Activated CD4-positive, alpha-beta T cell treated with anti-CD3 and anti-CD28 coated beads, Interleukin-2, amount 10 ng/mL, durations not matched to agents 7 days and 5 days (primary cell): ENCODE measurements around the gene OAS1. TPM values are rescaled to one million over a fixed set of nuclear protein-coding genes. Genes with fewer than 3 reads are reported as not detected.

Experiments
- CTCF ChIA-PET: fragments of 350-600 bp; sonication (Branson Sonifier 250); formaldehyde crosslinking; loops from one replicate; lab custom pipeline; 2021; ENCODE audit warnings: antibody characterized with exemption; lab: Charles Lee
- POLR2A ChIA-PET: fragments of 350-600 bp; sonication (Branson Sonifier 250); formaldehyde crosslinking; loops from one replicate; lab custom pipeline; 2021; ENCODE audit warnings: antibody characterized with exemption; lab: Charles Lee
- DNase-seq: peaks from one replicate; pipeline ENCODE4 v3.0.0-alpha.2; 2020
- H3K27ac Mint-ChIP-seq: one replicate; pipeline ENCODE4 v1.8.0; 2021; ENCODE audit warnings: mild to moderate bottlenecking, moderate library complexity, mixed read lengths
- H3K27me3 Mint-ChIP-seq: one replicate; pipeline ENCODE4 v1.8.0; 2021; ENCODE audit warnings: mixed read lengths
- H3K36me3 Mint-ChIP-seq: one replicate; pipeline ENCODE4 v1.8.0; 2021; ENCODE audit warnings: low read depth, mixed read lengths
- H3K4me1 Mint-ChIP-seq: one replicate; pipeline ENCODE4 v1.8.0; 2021; ENCODE audit warnings: mixed read lengths
- H3K4me3 Mint-ChIP-seq: one replicate; pipeline ENCODE4 v1.8.0; 2021; ENCODE audit warnings: mild to moderate bottlenecking, moderate library complexity, mixed read lengths
- H3K9me3 Mint-ChIP-seq: one replicate; pipeline ENCODE4 v1.8.0; 2021; ENCODE audit warnings: mixed read lengths
- total RNA-seq, 2 experiments: library from RNA; stranded (reverse); gene quantifications; one replicate each; pipeline ENCODE4 v1.2.3, GENCODE V29; 2021

OAS1 gene
- total RNA-seq, 2 experiments from 2014 or later = 194 to 197 TPM

DNA sequence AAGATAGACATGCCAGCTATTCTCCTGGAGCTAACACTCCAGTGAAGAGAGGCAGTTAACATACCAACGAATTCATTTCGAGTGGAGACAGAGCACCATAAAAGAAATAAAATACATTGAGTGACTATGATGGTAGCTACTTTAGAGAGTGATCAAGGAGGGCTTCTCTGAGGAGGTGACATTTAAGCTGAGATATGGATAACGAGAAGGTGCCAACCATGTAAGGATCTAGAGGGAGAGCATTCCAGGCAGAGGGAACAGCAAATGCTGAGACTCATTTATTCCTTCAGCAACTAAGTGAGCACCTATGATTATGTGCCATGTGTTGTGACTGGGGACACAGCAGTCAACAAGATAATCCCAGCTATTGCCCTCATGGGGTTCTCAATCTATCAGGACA is 28.3 kb upstream of the OAS1 start:
- DNase-seq = no peak
- H3K27me3 Mint-ChIP-seq = peaks cover 31% of the 10 kb centered on the region
- no peaks in the 10 kb centered on the region for H3K4me1 Mint-ChIP-seq
- no peak overlapping the region for H3K27ac Mint-ChIP-seq
- H3K36me3 Mint-ChIP-seq = no peaks in the 10 kb centered on the region
- ChIA-PET CTCF (no interaction called here), POLR2A (no interaction called here)
- H3K4me3 Mint-ChIP-seq = no peak overlapping the region
- H3K9me3 Mint-ChIP-seq = no peaks in the 10 kb centered on the region

DNA sequence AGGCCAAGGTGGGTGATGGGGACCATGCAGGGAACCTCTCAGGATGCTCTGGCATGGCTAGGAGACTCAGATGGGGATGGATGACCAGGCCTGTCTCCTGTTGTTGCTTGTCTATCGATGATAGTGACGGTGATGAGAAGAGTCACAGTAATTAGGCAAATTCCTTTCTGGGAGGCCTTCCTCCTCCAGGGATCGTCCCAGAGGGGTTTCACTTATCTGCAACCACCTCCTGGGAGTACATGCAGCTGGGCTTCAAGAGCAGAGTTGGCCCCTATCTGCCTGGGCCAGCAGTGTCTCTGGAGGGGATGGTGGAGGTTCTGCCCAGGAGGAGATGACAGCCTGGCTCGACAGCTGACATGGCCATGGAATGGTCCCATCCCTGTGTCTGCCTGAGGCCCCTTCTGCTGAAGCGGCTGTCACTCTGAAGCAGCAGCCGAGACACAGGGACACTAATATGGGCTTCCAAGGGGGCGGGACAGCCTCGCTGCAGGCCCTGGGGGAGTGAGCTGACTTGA is 27.5 kb upstream of the OAS1 start:
- Mint-ChIP-seq H3K4me1 (no peaks in the 10 kb centered on the region), H3K36me3 (no peaks in the 10 kb centered on the region), H3K4me3 (no peak overlapping the region), H3K27ac (no peak overlapping the region), H3K27me3 (peaks cover 33% of the 10 kb centered on the region), H3K9me3 (no peaks in the 10 kb centered on the region)
- CTCF ChIA-PET = no interaction called here
- POLR2A ChIA-PET = no interaction called here
- DNase-seq = no peak

GRCh38 chr12:112881602-112882001 is 25.2 kb upstream of the OAS1 start:
- no peak for DNase-seq
- Mint-ChIP-seq H3K36me3 (no peaks in the 10 kb centered on the region), H3K27me3 (peaks cover 39% of the 10 kb centered on the region), H3K9me3 (no peaks in the 10 kb centered on the region), H3K27ac (no peak overlapping the region), H3K4me3 (no peak overlapping the region), H3K4me1 (no peaks in the 10 kb centered on the region)
- POLR2A ChIA-PET = no interaction called here
- CTCF ChIA-PET = no interaction called here

GRCh38 chr12:112885236-112885635 is 21.5 kb upstream of the OAS1 start:
- ChIA-PET CTCF (no interaction called here), POLR2A (no interaction called here)
- DNase-seq = no peak
- no peaks in the 10 kb centered on the region for H3K9me3 Mint-ChIP-seq
- H3K4me1 Mint-ChIP-seq = no peaks in the 10 kb centered on the region
- no peaks in the 10 kb centered on the region for H3K36me3 Mint-ChIP-seq
- H3K27me3 Mint-ChIP-seq = peaks cover 32% of the 10 kb centered on the region
- H3K27ac Mint-ChIP-seq = no peak overlapping the region
- no peak overlapping the region for H3K4me3 Mint-ChIP-seq

DNA sequence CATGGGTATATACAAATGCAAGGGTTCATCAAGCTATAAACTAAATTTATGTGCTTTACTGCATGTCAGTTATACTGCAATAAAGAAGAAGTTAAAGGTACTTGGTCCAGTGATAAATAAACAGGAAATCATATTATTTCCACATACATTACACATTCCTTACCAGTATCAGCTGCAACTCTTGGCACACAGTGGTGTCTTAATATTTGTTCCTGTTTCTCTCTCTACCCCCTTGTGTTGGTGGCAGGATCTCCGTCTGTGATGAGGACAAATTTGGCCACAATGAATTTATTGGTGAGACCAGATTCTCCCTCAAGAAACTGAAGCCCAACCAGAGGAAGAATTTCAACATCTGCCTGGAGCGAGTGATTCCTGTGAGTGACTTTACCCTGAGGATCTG is 19.2 kb upstream of the OAS1 start:
- no peak for DNase-seq
- Mint-ChIP-seq H3K9me3 (no peaks in the 10 kb centered on the region), H3K4me3 (no peak overlapping the region), H3K36me3 (no peaks in the 10 kb centered on the region), H3K4me1 (no peaks in the 10 kb centered on the region), H3K27ac (no peak overlapping the region), H3K27me3 (peaks cover 29% of the 10 kb centered on the region)
- CTCF ChIA-PET = interaction anchor here (0.7 kb wide), 1 partner anchor 13 kb away, joined by 3 read pairs; no protein-coding TSS in a partner anchor
- POLR2A ChIA-PET = no interaction called here

DNA sequence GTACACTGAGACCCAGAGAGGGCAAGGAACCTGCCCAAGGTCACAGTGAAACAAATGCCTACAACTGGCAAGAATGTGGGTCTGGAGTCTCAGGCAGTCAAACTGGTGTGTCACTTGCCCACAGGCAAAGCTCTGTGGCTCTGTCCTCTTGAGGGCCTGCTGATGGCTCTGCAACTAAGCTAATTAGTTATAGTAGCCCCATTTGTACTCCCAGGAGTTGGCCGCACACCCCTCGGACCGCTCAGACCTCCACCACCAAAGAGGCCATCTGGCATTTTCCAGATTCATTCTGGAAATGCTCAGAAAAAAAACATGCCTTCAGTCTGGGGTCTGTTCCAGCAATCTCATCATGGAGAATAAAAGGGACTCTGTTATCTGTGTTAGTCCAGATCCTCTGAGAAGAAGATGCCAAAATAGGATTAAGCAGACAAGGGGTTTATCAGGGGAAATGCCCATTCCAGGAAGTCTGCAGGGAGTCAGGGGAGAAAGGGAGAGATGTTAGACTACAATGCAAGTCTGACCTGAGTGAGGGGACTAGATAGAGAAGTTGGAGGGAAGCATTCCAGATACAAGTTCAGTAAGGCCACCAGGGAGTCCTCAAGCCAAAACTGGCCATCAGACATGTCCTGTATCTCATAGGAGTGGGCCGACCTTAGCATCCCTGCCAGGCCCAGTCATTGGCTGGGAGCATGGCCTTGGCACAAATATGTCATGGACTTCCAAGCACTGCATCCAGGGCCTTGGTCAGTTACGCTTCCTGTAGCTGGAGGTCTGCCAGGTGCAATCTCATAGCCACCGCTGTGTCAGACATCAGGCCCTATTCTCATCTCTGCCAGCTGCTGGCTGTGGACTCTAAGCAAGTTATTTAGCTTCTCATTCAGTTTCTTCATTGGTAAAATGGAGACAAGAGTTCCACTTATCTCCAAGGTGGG is 15.4 kb upstream of the OAS1 start:
- no peaks in the 10 kb centered on the region for H3K36me3 Mint-ChIP-seq
- H3K4me1 Mint-ChIP-seq = no peaks in the 10 kb centered on the region
- DNase-seq = no peak
- peaks cover 12% of the 10 kb centered on the region for H3K27me3 Mint-ChIP-seq
- H3K4me3 Mint-ChIP-seq = no peak overlapping the region
- H3K27ac Mint-ChIP-seq = no peak overlapping the region
- POLR2A ChIA-PET = no interaction called here
- H3K9me3 Mint-ChIP-seq = no peaks in the 10 kb centered on the region
- CTCF ChIA-PET = no interaction called here

DNA sequence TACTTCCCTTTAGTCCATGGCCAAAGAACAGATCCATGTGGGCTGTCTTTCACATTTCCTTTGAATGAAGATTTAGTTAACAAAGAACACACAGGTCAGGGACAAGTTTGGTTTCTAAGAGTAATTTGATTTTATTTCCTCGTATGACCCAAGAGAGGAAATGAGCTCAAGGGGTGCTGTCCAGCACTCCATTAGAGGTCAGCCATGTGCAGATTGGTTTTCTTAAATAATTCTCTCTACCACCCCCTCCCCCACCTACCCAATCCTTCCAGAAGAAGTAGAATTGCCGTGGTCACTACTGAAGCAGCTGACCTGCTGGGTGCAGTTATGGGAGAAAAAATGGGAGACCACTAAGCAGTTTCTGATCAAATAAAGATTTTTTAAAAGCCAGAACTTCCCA is 13.9 kb upstream of the OAS1 start:
- Mint-ChIP-seq H3K4me1 (no peaks in the 10 kb centered on the region), H3K27me3 (peaks cover 13% of the 10 kb centered on the region), H3K36me3 (no peaks in the 10 kb centered on the region), H3K4me3 (no peak overlapping the region), H3K27ac (no peak overlapping the region), H3K9me3 (no peaks in the 10 kb centered on the region)
- ChIA-PET POLR2A (no interaction called here), CTCF (no interaction called here)
- no peak for DNase-seq

GRCh38 chr12:112894128-112894527 is 12.6 kb upstream of the OAS1 start:
- Mint-ChIP-seq H3K27me3 (peaks cover 20% of the 10 kb centered on the region), H3K36me3 (no peaks in the 10 kb centered on the region), H3K4me3 (no peak overlapping the region), H3K9me3 (no peaks in the 10 kb centered on the region), H3K27ac (no peak overlapping the region), H3K4me1 (no peaks in the 10 kb centered on the region)
- DNase-seq = no peak
- CTCF ChIA-PET = interaction anchor here (1.1 kb wide), 1 partner anchor 301 kb away, joined by 3 read pairs; no protein-coding TSS in a partner anchor
- POLR2A ChIA-PET = no interaction called here

DNA sequence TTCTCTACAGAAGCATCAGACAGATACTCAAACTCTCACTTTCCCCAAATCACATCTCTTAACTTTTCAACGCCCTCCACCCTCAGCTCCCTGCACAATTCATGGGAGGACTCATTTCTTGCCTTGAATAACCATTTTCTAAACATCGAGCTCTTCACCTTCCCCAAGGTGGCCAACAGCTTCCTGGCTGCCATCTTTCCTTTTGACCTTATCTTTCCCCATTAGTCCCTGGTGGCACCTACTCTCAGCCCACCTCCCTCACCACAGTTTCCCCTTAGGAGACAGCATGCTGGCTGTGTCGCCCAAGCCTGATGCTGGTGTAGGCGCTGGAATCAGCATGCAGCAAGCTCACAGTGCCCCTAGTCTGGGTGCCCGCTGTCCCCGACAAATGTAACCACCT is 8.4 kb upstream of the OAS1 start:
- no peak overlapping the region for H3K27ac Mint-ChIP-seq
- H3K36me3 Mint-ChIP-seq = peaks cover 2% of the 10 kb centered on the region
- CTCF ChIA-PET = interaction anchor here (1.6 kb wide), 1 partner anchor 8 kb away, joined by 4 read pairs; the partner anchor contains the start of gene OAS1

DNA sequence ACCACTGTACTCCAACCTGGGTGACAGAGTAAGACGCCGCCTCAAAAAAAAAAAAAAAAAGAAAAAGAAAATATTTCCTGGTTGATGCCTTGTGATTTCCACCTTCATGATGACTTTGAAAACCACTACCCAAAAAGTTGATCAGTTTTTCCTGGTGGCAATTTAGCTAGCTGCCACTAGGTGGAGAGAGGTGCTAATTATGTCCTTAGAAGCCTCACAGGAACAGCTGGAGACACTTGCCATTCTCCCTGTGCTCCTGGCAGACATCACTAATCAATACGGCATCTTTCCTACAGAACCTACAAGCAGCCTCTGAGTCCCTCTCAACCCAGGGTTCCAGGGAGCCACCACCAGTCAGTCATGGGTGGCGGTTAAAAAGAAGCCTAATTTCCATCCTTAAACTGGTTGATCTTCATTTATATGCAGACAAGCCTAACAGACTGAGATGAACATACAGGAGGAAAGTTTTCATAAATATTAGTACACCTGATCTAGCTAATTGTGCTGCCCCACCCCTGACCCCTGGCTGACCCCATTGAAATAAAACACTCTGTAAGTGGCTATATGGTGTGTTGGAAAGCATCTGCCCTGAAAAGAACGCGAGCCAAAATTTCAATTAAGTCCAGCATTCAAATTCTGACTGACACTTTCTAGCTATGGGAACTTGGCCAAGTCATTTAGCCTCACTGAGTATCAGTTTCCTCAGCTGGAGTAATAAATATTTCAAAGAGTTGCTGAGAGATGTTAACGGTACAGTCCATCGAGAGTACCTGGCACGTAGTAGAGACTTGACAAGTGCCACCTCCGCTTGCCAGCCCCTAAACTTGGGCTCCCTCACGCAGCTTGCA is 6.2 kb upstream of the OAS1 start:
- no peak overlapping the region for H3K4me3 Mint-ChIP-seq
- CTCF ChIA-PET = interaction anchor here (0.6 to 1.9 kb wide), 10 partner anchors 11 to 296 kb away, joined by 3 to 13 read pairs (median 4); partner anchors contain the start of gene OAS3

More for the DNA sequence above, 8.4 kb upstream of the OAS1 start:
- no peaks in the 10 kb centered on the region for H3K9me3 Mint-ChIP-seq
- DNase-seq = no peak
- POLR2A ChIA-PET = no interaction called here
- H3K4me1 Mint-ChIP-seq = peaks cover 25% of the 10 kb centered on the region
- H3K4me3 Mint-ChIP-seq = no peak overlapping the region
- peaks cover 20% of the 10 kb centered on the region for H3K27me3 Mint-ChIP-seq

DNA sequence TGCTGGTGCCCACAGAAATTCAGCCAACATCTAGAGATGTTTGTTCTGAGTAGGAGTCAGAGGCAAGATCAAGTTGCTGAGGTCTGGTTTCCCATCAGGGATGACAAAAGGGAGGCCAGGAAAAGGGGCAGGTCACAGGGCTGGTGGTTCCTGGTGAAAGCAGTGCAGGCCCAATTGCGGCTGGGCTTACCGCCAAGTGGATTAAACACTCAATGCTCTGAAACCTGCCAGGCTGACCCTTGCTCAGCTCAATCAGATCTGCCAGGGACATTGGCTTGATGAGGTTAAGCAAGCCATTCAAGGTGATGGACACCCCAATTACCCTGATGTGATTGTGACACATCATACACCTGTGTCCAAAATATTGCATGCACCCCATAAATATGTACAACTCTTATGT is 5.5 kb upstream of the OAS1 start:
- Mint-ChIP-seq H3K9me3 (no peaks in the 10 kb centered on the region), H3K4me3 (no peak overlapping the region), H3K4me1 (peaks cover 48% of the 10 kb centered on the region), H3K27ac (no peak overlapping the region), H3K36me3 (peaks cover 5% of the 10 kb centered on the region), H3K27me3 (peaks cover 16% of the 10 kb centered on the region)
- DNase-seq = no peak
- POLR2A ChIA-PET = no interaction called here
- CTCF ChIA-PET = interaction anchor here (0.8 to 1.9 kb wide), 4 partner anchors 24 to 92 kb away, joined by 3 to 13 read pairs (median 6); partner anchors contain the start of gene OAS3

More for the DNA sequence above, 6.2 kb upstream of the OAS1 start:
- Mint-ChIP-seq H3K9me3 (no peaks in the 10 kb centered on the region), H3K27me3 (peaks cover 16% of the 10 kb centered on the region), H3K4me1 (peaks cover 42% of the 10 kb centered on the region), H3K36me3 (peaks cover 4% of the 10 kb centered on the region), H3K27ac (no peak overlapping the region)
- peak; percentile 60 for DNase-seq
- POLR2A ChIA-PET = interaction anchor here (0.6 to 0.7 kb wide), 2 partner anchors 64 to 173 kb away, joined by 4 read pairs; no protein-coding TSS in a partner anchor

DNA sequence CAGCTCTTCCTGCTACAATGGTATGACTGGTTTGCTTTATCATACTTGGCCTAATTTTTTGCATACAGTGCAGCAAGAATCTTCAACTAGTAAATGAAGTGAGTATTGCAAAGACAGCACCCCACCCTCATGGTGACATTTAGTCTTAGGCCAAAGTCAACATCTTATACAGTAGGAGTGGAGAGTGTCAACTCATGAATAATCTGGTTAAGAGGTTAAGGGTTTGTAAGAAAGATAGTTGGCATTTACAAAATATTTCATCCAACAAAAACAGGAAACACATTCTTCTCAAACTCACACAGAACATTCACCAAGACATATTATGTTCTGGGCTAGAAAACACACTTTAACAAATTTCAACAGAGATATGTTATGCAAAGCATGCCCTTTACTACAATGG is 2.2 kb upstream of the OAS1 start:
- no peak overlapping the region for H3K4me3 Mint-ChIP-seq
- peak overlapping the region; percentile 72 for H3K27ac Mint-ChIP-seq
- ChIA-PET CTCF (interaction anchor here (4.4 kb wide), 1 partner anchor 74 kb away, joined by 14 read pairs; the partner anchor contains the start of gene OAS2), POLR2A (no interaction called here)
- no peaks in the 10 kb centered on the region for H3K9me3 Mint-ChIP-seq
- H3K4me1 Mint-ChIP-seq = peaks cover 66% of the 10 kb centered on the region
- DNase-seq = no peak
- H3K36me3 Mint-ChIP-seq = peaks cover 32% of the 10 kb centered on the region
- no peaks in the 10 kb centered on the region for H3K27me3 Mint-ChIP-seq
